Mucosa of stomach (tissue), 1 donor: ENCODE data around the gene ELANE.

Experiments used
- H3K27me3 ChIP-seq: one replicate; pipeline ENCODE4 v1.7.0; 2013; ENCODE audit warnings: mild to moderate bottlenecking, low read length; ENCODE audit not compliant: control insufficient read depth, insufficient read depth
- H3K36me3 ChIP-seq: one replicate; pipeline ENCODE4 v1.7.0; 2013; ENCODE audit warnings: low read length; ENCODE audit not compliant: control insufficient read depth, insufficient read depth
- H3K4me1 ChIP-seq: one replicate; pipeline ENCODE4 v1.7.0; 2013; ENCODE audit warnings: mild to moderate bottlenecking, low read length; ENCODE audit not compliant: control insufficient read depth, insufficient read depth
- H3K4me3 ChIP-seq: one replicate; pipeline ENCODE4 v1.7.0; 2013; ENCODE audit warnings: low read length
- H3K9ac ChIP-seq: one replicate; pipeline ENCODE4 v1.7.0; 2013; ENCODE audit warnings: mild to moderate bottlenecking, low read length, moderate library complexity
- H3K9me3 ChIP-seq: one replicate; pipeline ENCODE4 v1.7.0; 2013; ENCODE audit warnings: mild to moderate bottlenecking, low read length, moderate library complexity; ENCODE audit not compliant: control insufficient read depth
- donor health status: Pancreatic carcinoma.

The ELANE gene

GRCh38 chr19:862581-863314 lies 10.6 kb downstream of the ELANE start:
- Histone ChIP-seq H3K4me3 (no peak overlapping the region), H3K9me3 (no peaks in the 10 kb centered on the region), H3K27me3 (peaks cover 14% of the 10 kb centered on the region), H3K4me1 (peaks cover 22% of the 10 kb centered on the region), H3K36me3 (no peaks in the 10 kb centered on the region), H3K9ac (no peak overlapping the region)

DNA sequence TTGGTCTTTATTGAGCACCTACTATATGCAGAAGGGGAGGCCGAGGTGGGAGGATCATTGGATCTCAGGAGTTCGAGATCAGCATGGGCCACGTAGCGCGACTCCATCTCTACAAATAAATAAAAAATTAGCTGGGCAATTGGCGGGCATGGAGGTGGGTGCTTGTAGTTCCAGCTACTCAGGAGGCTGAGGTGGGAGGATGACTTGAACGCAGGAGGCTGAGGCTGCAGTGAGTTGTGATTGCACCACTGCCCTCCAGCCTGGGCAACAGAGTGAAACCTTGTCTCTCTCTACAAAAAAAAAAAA lies 11.2 kb downstream of the ELANE start:
- H3K4me3 ChIP-seq: no peak overlapping the region
- H3K27me3 ChIP-seq: peaks cover 14% of the 10 kb centered on the region
- no peaks in the 10 kb centered on the region for H3K9me3 ChIP-seq
- peaks cover 22% of the 10 kb centered on the region for H3K4me1 ChIP-seq
- no peaks in the 10 kb centered on the region for H3K36me3 ChIP-seq
- no peak overlapping the region for H3K9ac ChIP-seq

DNA sequence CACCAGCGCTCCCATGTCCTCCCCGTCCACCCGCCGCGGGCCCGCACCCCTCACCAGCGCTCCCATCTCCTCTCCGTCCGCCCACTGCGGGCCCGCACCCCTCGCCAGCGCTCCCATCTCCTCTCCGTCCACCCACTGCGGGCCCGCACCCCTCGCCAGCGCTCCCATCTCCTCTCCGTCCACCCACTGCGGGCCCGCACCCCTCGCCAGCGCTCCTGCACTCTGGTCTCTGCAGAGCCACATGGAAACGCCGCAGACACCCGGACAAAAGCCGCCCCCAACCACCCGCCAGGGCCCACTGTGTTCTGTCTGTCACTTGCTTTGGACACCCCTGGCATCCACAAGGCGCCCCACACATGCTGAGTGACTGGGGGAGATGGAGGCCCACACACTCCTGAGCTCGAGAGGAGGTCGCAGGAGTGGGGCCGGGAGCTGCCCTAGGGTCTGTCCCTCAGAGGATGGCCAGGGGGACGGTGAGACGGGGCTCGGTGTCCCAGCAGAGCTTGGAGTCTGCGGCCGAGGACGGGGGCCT lies 14.7 kb downstream of the ELANE start:
- Histone ChIP-seq H3K4me3 (no peak overlapping the region), H3K27me3 (no peaks in the 10 kb centered on the region), H3K36me3 (no peaks in the 10 kb centered on the region), H3K9me3 (no peaks in the 10 kb centered on the region), H3K4me1 (peaks cover 25% of the 10 kb centered on the region), H3K9ac (no peak overlapping the region)

DNA sequence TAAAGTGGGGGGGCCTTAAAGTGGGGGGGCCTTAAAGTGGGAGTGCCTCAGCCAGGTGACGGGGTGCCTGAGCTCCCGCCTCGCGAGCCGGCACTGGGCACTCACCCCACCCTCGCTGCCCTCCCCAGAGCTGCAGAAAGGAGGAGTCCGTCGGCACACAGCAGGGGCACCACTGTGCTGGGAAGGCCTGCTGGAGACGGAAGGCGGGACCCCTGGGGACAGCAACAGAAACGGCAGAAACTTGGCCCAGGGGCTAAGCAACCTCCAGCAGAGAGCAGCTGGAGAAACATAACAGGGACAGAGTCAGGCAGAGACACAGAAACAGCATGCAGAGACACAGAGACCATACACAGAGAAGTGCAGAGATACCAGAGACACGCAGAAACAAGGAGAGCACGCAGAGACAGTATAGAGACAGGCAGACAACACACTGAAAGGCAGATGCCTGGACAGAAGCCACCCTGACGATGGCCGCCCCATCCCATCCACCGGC lies 15.2 kb downstream of the ELANE start:
- no peak overlapping the region for H3K9ac ChIP-seq
- no peak overlapping the region for H3K4me3 ChIP-seq
- no peaks in the 10 kb centered on the region for H3K36me3 ChIP-seq
- no peaks in the 10 kb centered on the region for H3K27me3 ChIP-seq
- H3K9me3 ChIP-seq: no peaks in the 10 kb centered on the region
- H3K4me1 ChIP-seq: peaks cover 30% of the 10 kb centered on the region

DNA sequence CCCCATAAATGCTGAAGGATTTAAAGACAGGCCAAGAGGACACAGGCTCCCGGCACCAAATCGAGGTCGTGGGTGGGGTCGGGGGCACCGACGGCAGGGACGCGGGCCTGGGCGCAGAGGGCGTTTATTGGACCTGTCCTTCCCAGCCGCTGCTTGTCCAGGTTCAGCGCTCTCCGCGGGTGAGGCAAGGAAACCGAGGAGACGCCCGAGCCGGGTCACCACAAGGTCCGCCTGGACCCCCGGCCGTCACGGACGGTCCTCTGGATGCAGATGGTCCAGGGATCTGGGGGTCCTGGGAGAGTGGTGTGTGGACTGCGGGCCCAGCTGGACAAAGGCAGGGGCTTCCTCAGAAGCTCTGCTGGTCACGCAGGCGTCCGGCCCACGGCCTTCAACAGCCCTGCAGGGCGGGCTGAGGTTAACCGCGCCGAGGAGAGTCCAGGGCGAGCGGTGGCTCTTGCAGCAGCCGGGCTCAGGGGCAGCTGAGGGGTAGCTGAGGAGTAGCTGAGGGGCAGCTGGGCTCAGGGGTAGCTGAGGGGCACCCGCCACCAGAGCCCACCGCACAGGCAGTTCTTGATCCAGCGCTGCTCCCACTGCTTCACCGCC lies 15.9 kb downstream of the ELANE start:
- Histone ChIP-seq H3K27me3 (no peaks in the 10 kb centered on the region), H3K4me3 (no peak overlapping the region), H3K36me3 (no peaks in the 10 kb centered on the region), H3K9me3 (no peaks in the 10 kb centered on the region), H3K9ac (no peak overlapping the region), H3K4me1 (peaks cover 27% of the 10 kb centered on the region)

DNA sequence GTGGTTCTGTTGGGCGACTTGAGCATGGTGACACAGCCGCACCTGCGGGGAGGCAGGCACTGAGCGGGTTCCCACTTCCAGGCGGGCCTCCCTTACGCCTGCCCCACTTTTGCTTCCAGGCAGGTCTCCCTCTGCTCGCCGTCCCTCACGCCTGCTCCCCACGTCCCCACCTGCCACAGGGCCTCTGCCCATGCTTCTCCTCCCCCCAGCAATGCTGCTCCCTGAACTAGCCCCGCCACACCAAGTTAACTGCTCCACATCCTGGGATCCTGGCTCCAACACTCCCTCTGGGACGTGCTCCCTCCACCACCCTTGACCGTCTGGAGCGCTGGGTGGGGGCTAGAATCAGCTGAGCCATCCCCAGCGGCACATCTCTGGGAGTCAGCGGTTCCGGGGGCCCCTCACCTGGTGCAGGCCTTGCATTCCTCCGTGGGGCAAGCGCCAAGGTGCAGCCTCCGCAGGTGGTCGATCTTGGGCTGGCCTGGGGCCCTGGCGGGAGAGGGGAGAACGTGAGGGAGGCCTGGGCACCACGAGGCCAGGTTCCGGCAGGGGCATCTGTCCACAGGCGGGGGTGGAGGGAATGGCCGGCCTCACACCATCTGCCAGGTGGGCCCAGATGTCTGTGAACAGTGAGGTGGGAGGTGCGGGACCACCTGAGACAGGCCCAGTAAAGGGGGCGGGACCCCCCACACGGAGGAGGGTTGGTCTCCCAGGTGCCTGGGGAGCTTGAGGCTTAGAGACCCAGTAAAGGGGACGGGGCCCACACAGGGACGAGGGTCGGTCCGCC lies 16.5 kb downstream of the ELANE start:
- no peak overlapping the region for H3K9ac ChIP-seq
- H3K36me3 ChIP-seq: no peaks in the 10 kb centered on the region
- H3K4me1 ChIP-seq: peaks cover 20% of the 10 kb centered on the region
- no peaks in the 10 kb centered on the region for H3K9me3 ChIP-seq
- H3K4me3 ChIP-seq: no peak overlapping the region
- no peaks in the 10 kb centered on the region for H3K27me3 ChIP-seq

DNA sequence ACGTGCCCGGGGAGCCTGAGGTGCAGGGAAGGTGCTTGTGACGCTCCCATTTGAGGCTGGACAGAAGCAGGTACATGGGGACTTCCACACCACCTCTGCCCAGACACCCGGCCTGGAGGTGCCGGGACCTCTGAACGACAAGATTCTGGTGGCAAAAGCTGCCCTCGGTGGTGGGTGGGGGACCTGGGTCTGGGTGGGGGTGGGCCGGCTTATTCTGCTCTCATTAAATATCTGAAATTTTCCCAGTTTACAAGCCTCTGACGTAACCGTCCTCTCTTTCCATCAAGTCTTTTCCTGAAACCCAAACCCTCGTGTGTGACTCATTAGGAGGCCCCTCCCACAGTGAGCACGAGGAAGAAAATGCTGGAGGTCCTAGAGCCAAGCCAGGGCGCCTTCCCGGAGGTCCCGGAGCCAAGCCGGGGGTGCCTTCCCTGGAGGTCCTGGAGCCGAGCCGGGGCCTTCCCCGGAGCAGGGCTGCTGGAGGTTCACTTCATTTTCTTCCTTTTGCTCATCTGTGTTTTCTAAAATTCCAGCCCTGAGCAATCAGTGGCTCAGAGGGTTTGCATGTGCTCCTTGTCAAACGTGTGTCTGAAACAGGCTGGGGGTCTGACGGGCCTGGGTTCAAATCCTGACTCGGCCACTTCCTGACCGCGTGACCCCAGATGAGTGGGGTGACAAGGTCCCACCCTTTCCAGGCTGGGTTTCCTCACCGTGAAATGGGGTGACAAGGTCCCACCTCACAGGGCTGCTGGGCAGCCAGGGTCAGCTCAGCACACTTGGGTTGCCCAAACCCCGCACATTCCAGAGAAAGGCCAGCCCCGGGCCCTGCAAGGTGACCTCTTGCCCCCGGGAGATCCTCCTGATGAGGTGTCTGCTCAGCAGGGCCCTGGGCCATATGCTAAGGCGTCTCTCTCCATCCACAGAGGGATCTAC lies 17.4 kb downstream of the ELANE start:
- Histone ChIP-seq H3K4me1 (peaks cover 18% of the 10 kb centered on the region), H3K4me3 (no peak overlapping the region), H3K9ac (no peak overlapping the region), H3K36me3 (no peaks in the 10 kb centered on the region), H3K27me3 (no peaks in the 10 kb centered on the region), H3K9me3 (no peaks in the 10 kb centered on the region)

GRCh38 chr19:870314-870713 lies 18.2 kb downstream of the ELANE start:
- peaks cover 18% of the 10 kb centered on the region for H3K4me1 ChIP-seq
- no peak overlapping the region for H3K4me3 ChIP-seq
- H3K9me3 ChIP-seq: no peaks in the 10 kb centered on the region
- no peak overlapping the region for H3K9ac ChIP-seq
- no peaks in the 10 kb centered on the region for H3K36me3 ChIP-seq
- H3K27me3 ChIP-seq: no peaks in the 10 kb centered on the region

DNA sequence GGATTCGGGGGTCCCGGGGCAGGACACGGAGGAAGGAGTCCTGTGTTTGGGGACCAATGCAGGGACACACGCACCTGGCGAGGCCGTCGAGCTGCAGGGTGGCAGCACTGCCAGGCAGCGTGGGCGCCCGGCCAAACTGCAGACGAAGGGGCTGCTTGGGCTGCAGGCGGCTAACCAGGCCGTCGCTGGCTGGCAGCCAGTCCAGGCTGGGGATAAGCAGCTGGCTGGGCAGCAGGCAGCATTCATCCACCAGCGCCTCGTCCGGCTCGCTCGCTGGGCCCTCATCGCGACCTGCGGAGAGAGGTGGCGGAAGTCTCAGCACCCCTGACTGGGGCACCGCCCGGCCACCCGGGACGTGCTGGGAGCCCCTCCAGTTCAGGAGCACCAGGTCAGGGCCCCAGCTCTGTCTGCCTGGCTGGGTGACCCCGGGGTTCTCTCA lies 18.9 kb downstream of the ELANE start:
- Histone ChIP-seq H3K4me3 (no peak overlapping the region), H3K36me3 (no peaks in the 10 kb centered on the region), H3K9ac (no peak overlapping the region), H3K9me3 (no peaks in the 10 kb centered on the region), H3K27me3 (no peaks in the 10 kb centered on the region), H3K4me1 (peaks cover 18% of the 10 kb centered on the region)

GRCh38 chr19:871446-872265 lies 19.6 kb downstream of the ELANE start:
- Histone ChIP-seq H3K4me3 (no peak overlapping the region), H3K9ac (no peak overlapping the region)

More at GRCh38 chr19:871446-872265, 19.6 kb downstream of the ELANE start:
- Histone ChIP-seq H3K27me3 (no peaks in the 10 kb centered on the region), H3K9me3 (no peaks in the 10 kb centered on the region), H3K4me1 (peaks cover 18% of the 10 kb centered on the region), H3K36me3 (no peaks in the 10 kb centered on the region)
